MM.1S (cell line): ENCODE data around the gene NUCKS1.

Source experiments
- EZH2 ChIP-seq: fragments of 300-600 bp; sonication (generic); optimal IDR thresholded peaks from 2 replicates; pipeline ENCODE3; 2017; ENCODE audit warnings: low read depth, mild to moderate bottlenecking, antibody characterized with exemption, low read length, mixed read lengths
- TF ChIP-seq, protein P1 (sequence below): fragments of 300-600 bp; sonication (generic); IDR thresholded peaks from 2 replicates; pipeline ENCODE4 v1.5.1; 2016; ENCODE audit warnings: antibody characterized with exemption, low read length, mixed read lengths

DNA sequence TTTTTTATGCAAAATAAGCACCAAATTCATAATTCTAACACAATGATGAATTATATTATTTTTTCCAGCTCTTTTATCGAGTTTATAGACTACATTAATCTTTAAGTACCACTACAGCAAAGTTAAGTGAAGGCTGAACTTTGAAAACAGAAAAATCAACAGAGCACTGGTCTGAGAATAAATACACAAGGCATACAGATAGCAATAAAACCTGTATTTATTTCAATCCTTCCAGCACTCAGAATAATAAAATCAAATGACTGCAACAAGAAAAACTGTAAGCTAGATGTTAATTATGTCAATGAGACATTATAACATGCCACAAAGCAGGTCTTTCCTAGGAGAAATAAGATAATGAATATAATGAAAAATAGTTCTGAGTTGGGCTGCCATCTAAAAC is 24.5 kb downstream of the NUCKS1 start:
- TF ChIP-seq, protein P1, sequence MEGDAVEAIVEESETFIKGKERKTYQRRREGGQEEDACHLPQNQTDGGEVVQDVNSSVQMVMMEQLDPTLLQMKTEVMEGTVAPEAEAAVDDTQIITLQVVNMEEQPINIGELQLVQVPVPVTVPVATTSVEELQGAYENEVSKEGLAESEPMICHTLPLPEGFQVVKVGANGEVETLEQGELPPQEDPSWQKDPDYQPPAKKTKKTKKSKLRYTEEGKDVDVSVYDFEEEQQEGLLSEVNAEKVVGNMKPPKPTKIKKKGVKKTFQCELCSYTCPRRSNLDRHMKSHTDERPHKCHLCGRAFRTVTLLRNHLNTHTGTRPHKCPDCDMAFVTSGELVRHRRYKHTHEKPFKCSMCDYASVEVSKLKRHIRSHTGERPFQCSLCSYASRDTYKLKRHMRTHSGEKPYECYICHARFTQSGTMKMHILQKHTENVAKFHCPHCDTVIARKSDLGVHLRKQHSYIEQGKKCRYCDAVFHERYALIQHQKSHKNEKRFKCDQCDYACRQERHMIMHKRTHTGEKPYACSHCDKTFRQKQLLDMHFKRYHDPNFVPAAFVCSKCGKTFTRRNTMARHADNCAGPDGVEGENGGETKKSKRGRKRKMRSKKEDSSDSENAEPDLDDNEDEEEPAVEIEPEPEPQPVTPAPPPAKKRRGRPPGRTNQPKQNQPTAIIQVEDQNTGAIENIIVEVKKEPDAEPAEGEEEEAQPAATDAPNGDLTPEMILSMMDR = no peak
- TF ChIP-seq EZH2 = no peak
